SK-MEL-5 (cell line): ENCODE data around the gene CHST13. TPM values are rescaled to one million over a fixed set of nuclear protein-coding genes. Genes with fewer than 3 reads are reported as not detected.

Experiments used
- DNase-seq: peaks from one replicate; pipeline ENCODE4 v3.0.0-alpha.2; 2016; ENCODE audit warnings: low read depth, low spot score
- in situ Hi-C: cut with HindIII; loops from 2 replicates; pipeline ENCODE4 v1.10.0; 2016; ENCODE audit warnings: low sequenced_read_pairs, high pct_unique_total_duplicates, low pct_unique_long_range_greater_than_20kb
- total RNA-seq: library from RNA; depleted of rRNA; stranded (reverse); fragments of >200 nt; shearing (Covaris generic); gene quantifications from 2 replicates; pipeline ENCODE4 v1.2.3, GENCODE V29; 2014

CHST13 gene
- total RNA-seq, 1 experiment from 2014 or later, result 1.7 TPM

GRCh38 chr3:126517291-126517951 is 6.5 kb upstream of the CHST13 start, which contains the start of gene UROC1:
TSS of gene UROC1 (minus strand) at chr3:126517773. CDS start at chr3:126517719, 54 bp downstream.
- in situ Hi-C loops, result no loop called here
- no peak for DNase-seq

- in situ Hi-C loops, result no loop called here
- DNase-seq, result no peak
These were observed 5.8 kb upstream of the CHST13 start for GRCh38 chr3:126517986-126518778.

GRCh38 chr3:126518779-126519177 is 5.2 kb upstream of the CHST13 start:
- in situ Hi-C loops, result no loop called here
- DNase-seq, result no peak

GRCh38 chr3:126519506-126520455 is 4.2 kb upstream of the CHST13 start:
- in situ Hi-C loops, result no loop called here
- DNase-seq, result no peak

GRCh38 chr3:126521122-126521891 is 2.6 kb upstream of the CHST13 start:
- in situ Hi-C loops, result no loop called here
- no peak for DNase-seq

GRCh38 chr3:126522363-126522788 is 1.6 kb upstream of the CHST13 start:
- DNase-seq, result peak; percentile 69
- in situ Hi-C loops, result no loop called here

- no peak for DNase-seq
- in situ Hi-C loops, result no loop called here
These were observed 554 bp downstream of the CHST13 start for GRCh38 chr3:126524429-126524988.

- in situ Hi-C loops, result no loop called here
- no peak for DNase-seq
These were observed 1.3 kb downstream of the CHST13 start for GRCh38 chr3:126525091-126525852.

- in situ Hi-C loops, result no loop called here
- DNase-seq, result no peak
These were observed 2.1 kb downstream of the CHST13 start for GRCh38 chr3:126525853-126526667.

- DNase-seq, result no peak
- in situ Hi-C loops, result no loop called here
These were observed 2.7 kb downstream of the CHST13 start for GRCh38 chr3:126526668-126527005.

- no peak for DNase-seq
- in situ Hi-C loops, result no loop called here
These were observed 3.1 kb downstream of the CHST13 start for GRCh38 chr3:126527006-126527405.

- in situ Hi-C loops, result no loop called here
- no peak for DNase-seq
These were observed 3.7 kb downstream of the CHST13 start for GRCh38 chr3:126527455-126528211.

GRCh38 chr3:126528419-126528799 is 4.5 kb downstream of the CHST13 start:
- in situ Hi-C loops, result no loop called here
- DNase-seq, result no peak

GRCh38 chr3:126528800-126529541 is 5.0 kb downstream of the CHST13 start:
- in situ Hi-C loops, result no loop called here
- no peak for DNase-seq
